Umbilical cord (tissue), 2 donors: ENCODE results near the gene GET4. TPM values are rescaled to one million over a fixed set of nuclear protein-coding genes. Genes with fewer than 3 reads are reported as not detected.

ENCODE experiments used
- DNase-seq: peaks from one replicate; pipeline ENCODE4 v3.0.0-alpha.2; 2015; ENCODE audit warnings: low spot score
- total RNA-seq: library from RNA; depleted of rRNA; stranded (reverse); fragments of >200 nt; gene quantifications from one replicate; pipeline ENCODE4 v1.2.3, GENCODE V29; 2014; ENCODE audit warnings: low replicate concordance; ENCODE audit not compliant: insufficient read depth

GET4 gene
- total RNA-seq, 1 donor from 2014 or later = 16.1 TPM

DNA sequence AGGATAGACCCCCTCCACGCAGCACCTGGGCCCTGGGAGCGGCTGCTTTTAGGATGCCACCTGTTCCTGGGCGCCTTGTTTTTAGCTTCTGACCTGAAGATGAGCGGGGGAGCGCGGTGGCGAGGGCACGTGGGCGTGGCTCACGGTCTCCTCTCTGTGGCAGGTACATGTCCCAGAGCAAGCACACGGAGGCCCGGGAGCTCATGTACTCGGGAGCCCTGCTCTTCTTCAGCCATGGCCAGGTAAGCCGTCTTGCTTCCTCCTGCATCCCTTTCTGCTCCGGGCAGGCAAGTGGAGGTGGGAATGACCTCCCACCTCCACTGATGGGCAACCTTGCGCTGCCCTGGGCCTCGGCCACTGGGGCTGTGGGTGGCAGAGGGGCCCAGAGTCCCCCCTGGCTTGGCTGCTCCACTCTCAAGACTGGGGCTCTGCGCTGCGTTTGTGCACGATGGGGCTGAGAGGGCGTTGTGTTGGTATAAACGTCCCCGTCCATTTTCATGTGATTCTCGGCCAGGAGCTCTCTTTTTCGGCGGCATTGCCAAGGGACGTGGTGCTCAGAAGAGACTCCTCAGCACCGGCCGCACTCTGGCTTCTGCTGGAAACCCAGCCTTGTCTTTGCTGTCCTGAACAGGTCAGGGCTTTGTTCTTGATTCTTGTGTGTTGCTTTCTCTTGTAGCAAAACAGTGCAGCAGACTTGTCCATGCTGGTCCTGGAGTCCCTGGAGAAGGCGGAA, 9.7 kb downstream of the GET4 start:
- no peak for DNase-seq

DNA sequence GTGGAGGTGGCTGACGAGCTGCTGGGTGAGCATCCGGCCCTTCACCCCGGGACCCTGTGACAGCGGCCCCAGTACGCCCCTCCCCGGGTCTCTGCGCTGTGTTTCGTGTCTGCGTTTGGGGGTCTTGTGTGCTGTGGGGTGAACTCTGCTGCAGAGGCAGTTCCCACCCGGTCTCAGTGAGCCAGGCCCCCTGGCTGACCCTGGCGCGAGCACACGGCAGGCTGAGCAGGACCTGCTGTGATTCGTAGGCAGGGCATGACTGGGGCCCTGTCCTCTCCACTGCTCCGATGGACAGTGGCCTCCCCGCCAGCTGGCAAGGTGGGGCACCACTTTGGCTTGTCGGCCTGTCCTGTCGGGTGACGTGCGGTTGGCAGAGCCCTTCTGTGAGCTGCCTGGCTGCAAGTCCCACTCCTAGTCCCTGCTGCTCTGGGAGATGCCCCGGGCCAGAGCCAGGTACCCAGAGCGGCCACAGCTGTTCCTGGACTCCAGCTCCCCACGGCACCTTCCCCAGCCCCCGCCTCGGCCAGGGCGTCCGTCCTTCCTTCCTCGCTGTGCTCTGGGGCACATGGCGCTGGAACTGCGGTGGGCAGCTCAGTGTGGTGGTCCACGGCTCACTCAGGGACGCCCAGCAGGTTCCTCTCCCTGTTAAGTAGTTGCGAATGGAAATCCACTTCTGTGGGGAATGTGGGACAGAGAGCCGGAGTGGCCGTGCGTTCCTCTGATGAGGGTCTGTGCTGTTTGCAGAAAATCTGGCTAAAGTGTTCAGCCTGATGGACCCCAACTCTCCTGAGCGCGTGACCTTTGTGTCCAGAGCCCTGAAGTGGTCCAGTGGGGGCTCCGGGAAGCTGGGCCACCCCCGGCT, 10.5 kb downstream of the GET4 start:
- DNase-seq = no peak

DNA sequence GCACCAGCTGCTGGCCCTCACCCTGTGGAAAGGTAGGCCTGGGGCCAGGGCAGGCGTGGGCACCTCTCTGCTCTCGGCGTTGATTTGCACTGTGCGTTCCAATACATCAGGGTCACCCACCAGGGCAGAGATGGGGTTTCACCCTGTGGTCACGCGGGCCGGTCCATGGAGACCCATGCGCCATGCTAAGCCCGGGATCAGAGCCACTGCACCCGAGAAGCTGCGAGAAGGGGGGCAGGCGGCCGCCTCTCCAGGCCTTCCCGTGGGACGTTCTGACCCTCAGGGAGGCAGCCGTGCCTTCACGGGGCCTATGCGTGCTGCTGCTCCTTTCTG, 11.1 kb downstream of the GET4 start:
- DNase-seq = no peak

DNA sequence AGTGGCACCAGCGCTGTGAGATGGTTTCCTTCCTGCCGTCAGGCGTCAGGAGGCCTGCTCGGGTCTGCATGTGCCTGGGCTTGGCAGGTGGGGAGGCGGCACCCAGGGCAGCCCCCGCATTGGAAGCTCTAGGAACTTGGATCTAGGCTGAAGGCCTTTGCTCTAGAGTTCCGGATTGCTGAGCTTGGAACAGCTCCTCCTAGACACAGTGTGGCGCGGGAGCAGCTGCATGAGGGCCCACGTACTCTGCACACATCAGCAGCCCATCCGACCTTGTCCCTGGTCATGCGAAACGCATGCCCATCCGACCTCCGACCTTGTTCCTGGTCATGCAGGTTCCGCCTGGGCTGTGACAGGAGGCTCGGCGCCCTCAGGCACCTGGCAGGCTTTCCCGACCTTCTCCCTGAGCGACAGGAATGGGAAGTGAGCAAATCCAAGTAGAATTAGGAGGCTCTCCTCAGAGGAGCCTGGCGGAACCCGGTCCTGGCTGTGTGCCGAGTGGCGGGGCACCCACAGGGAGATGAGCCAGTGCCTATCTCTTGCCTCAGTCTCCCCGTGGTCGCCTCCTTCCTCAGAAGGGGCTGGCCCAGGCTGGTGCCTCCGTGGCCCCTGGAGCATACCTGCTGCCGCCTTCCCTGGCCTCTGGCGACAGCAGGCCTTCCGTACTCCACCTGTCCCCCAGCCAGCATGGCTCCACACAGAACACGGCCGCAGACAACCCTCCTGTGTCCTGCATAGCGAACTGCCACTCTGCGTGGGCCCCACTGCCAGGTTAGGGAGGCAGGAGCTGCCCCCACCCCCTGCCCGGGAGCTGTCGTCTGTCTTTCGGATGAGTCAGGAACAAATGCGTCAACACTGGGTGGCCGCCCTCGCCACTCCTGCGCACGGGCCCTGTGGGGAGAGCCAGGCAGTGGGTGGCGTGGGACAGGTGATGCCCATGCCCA, 12.0 kb downstream of the GET4 start:
- no peak for DNase-seq

DNA sequence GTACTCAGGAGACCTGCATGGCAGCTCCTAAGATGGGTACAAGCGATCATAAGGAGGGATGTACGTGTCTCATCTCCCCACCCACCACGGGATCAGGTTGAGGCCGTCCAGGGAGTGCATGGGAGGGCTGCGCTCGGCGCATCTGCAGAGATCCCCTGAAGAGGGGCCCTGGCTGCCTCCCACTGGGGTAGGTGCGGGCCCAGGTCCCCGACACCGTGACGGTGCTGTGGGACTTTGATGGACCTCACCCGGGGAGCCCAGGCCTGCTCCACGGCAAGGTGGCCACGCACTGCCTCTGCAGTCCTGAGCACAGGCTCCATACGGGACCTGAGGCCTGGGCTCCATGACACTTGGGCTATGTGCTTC, 12.7 kb downstream of the GET4 start:
- DNase-seq = no peak

DNA sequence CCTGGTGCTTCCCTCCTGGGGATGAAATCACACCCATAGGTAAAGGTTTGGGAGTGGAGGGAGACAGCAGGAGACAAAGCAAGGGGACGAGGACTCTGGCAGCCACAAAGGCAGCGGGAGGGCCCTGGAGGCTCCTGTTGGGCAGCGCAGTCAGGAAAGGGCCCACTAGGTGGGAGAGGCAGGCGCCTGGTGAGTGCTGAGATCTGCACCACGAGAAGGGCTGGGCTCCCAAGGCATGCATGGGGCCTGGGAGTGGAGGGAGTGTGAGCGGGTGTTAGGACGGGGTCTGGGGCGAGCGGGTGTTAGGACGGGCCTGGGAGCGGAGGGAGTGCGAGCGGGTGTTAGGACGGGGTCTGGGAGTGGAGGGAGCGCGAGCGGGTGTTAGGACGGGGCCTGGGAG, 13.0 kb downstream of the GET4 start:
- DNase-seq = no peak

DNA sequence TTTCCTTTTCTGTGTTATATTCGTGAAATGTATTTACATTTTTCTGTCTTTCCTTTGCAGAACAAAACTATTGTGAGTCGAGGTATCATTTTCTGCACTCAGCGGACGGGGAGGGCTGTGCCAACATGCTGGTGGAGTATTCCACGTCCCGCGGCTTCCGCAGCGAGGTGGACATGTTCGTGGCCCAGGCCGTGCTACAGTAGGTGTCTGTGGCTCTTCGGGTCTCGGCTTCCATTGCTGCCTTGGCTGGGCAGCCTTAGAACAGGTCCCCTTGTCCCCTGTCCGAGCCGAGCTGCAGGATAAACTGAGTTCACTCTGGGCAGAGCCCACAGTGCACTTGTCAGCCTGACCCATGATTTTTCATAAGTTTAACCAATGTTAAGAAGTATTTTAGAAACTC, 14.5 kb downstream of the GET4 start:
- DNase-seq = no peak

DNA sequence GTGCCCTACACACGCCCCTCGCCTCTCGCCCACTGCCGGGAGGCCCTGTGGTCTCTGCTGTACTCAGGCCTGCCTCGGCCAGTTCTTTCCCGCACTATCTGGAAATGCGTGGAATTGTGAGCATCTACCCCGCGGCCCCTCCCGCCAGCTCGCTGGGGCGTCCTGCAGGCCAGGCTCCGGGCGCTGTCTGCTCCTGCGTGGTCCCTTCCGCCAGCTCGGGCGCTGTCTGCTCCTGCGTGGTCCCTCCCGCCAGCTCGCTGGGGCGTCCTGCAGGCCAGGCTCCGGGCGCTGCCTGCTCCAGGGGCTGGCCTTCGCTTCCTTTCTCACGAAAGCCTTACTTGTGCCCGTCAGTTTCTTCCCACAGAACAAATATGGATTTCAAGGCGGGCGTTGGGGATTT, 14.9 kb downstream of the GET4 start:
- no peak for DNase-seq

DNA sequence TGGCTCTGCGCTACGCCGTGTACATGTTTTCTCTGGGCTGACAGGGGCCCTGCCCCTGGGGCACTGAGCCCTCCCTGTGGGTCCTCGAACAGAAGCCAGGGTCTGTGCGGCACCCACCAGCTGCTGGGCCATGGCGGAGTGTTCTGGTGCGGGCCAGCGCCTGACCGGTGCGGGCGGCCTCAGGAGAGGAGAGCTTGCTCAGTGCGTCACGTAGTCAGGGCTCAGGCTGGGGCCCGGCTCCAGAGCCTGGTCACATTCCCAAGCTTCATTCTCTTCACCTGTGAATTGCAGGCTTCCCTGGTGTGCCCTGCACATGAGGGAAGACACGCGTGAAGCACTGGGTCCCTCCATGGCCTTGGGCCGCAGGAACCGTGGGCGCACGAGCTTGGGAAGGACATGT, 15.5 kb downstream of the GET4 start:
- no peak for DNase-seq

DNA sequence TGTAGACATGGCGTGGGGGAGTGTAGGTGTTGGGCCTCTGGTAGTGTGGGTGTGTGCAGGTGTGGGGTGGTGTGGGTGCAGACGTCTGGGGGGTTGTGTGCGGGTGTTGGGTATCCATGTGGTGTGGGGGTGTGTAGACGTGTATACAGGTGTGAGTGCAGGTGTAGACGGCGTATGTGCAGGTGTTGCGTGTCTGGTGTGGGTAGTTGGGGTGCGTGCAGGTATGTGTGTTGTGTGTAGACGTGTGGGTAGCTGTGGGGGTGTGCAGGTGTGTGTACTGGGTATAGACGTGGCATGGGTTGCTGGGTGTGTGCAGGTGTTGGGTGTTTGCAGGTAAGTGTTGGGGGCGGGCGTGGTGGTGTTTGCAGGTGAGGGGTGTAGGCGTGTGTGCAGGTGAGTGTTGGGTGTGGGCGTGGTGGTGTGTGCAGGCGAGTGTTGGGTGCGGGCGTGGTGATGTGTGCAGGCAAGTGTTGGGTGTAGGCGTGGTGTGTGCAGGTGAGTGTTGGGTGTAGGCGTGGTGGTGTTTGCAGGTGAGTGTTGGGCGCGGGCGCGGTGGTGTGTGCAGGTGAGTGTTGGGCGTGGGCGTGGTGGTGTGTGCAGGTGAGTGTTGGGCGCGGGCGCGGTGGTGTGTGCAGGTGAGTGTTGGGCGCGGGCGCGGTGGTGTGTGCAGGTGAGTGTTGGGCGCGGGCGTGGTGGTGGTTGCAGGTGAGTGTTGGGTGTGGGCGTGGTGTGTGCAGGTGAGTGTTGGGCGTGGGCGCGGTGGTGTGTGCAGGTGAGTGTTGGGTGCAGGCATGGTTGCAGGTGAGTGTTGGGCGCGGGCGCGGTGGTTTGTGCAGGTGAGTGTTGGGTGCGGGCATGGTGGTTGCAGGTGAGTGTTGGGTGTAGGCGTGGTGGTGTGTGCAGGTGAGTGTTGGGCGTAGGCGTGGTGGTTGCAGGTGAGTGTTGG, 16.6 kb downstream of the GET4 start:
- DNase-seq = no peak

DNA sequence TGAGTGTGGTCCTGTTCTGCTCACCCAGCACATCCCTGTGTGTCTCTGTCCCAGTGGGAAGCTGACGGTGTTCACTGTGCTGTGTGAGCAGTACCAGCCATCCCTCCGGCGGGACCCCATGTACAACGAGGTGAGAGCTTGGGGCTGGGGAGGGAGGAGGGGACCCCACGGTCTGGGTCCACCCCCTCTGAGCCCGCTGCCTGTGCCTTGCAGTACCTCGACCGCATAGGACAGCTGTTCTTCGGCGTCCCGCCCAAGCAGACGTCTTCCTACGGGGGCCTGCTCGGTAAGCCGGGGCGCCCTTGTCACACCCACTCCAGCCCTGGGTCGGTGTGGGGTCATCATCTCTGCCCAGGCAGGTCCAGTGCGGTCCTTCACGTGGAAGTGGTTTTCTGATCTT, 17.3 kb downstream of the GET4 start:
- DNase-seq = no peak

DNA sequence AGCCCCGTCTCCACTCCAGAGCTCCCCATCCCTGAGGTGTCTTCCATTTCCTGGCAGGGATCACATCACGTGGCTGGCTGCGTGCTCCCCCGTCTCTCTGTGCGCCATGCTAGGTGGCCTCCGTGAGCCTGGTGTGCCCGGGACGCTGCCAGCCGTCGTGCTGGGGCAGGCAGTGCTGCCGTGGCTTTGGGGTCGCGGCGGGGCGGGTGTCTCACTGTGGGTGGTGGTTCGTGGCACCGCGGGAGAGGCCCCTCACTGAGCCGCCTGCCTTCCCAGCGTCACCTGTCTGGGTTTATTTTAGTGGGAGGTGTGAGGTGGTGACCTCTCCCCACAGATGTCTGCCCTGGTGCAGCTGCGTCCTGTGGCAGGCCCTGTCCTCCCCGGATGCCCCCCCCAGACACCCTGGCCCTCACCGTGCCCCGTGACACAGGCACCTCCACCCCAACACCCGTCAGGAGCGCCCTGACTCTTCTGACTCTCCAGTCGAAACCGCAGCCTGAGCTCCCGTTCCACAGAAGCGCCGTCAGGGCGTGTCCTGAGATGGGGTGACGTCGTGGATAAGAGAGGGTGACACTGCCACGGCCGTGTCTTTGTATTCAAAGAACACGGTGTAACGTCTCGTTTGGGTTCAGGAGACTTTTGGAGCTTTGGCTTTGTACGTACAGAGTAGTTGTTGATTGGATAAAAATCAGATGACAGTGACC, 18.0 kb downstream of the GET4 start:
- DNase-seq = no peak

DNA sequence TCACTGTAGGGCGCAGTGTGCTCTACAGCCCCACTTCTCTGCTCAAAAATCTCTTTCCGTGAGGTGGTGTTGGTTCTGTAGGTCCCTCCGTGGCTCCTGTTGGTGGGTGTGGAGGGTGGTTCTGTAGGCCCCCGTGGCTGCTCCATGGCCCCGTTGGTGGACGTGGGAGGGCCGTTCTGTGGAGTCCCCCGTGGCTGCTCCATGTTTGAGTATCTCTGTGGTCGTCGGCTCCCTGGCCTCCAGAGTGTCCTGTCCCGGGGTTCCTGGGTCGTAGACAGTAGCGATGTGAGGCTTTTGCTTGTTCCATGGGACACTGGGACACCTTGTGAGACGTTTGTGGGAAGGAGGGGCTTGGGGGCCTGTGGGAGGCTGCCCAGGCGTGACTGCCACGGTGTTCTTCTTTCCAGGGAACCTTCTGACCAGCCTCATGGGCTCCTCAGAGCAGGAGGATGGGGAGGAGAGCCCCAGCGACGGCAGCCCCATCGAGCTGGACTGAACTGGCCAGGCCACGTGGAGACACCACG, 18.6 kb downstream of the GET4 start:
- DNase-seq = no peak

DNA sequence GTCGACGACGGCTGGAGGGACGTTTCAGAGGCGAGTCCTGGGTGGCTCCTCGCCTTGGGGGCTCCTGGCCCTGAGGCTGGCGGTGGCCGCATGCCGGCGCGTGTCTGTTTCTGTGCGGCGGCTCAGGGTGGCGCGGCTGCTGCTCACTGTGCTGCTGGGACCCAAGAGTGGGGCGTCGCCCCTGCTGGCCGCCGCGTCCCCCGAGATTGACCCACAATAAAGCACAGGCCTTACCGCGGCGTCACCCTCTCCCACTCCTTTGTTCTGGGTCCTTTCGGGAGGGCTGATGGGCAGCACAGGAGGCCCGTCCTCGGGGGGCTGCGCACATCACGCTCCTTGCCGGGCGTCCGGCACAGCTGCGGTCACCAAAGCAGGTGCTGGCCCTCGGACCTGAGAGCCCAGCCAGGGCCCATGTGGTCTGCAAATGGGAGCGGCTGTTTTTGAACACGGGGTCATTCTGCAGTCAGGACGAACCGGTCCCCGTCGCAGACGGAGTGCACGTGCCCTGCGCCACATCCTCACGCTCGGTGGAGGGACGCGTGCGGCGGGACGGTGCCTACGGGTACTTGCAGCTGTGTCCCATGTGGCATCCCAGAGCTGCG, 19.2 kb downstream of the GET4 start:
- no peak for DNase-seq

DNA sequence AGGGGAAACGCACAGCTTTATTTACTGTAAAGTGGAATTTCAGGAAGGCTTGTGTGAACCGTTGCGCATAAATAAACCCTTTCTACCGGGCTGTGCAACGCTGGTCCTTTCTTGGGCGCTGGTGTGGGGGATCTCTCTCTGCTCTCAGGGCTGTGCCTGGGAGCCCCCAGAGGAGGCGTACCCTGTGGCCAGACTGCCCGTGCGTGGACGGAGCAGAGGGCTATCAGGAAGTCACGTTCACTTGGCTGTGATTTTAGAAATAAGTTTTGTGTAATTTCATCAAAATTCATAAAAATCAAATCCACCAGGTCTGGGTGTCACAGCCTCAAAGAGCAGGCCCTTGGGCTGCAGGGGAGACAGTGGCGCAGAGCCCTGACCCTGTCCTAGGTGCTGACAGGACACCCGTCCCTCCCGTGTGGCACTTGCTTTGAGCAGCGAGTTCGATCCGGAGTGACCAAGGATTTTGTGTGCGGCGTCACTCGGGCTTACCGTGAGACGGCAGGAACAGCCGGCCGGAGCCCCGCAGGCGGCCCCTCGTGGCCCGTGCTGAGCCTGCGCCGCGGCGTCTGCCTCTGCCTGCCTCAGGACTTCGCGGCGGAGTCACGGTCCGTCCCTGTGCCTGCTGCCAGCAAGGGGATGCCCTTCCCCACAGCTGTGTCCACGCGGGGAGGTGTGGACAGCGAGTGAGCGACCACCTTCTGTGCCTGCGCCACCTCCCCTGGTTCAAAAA, 20.2 kb downstream of the GET4 start:
- DNase-seq = no peak

DNA sequence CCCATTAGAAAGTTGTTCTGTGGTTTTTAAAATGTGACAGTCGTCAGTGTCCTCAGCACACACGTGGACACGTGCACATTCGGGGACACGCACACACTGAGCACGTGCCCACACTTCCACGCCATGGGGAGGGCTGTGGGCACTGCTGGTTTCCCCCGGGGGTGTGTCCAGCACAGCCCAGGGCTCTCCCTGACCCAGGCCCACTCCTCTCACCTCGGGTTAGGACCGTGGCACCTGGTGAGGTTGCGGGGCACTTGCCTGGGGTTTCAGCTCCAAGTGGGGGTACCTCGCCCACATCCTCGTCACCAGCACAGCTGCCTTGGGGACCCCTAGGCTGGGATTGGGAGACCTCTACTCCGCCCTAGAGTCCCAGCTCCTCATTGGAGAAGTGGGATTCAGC, 20.7 kb downstream of the GET4 start:
- DNase-seq = no peak

DNA sequence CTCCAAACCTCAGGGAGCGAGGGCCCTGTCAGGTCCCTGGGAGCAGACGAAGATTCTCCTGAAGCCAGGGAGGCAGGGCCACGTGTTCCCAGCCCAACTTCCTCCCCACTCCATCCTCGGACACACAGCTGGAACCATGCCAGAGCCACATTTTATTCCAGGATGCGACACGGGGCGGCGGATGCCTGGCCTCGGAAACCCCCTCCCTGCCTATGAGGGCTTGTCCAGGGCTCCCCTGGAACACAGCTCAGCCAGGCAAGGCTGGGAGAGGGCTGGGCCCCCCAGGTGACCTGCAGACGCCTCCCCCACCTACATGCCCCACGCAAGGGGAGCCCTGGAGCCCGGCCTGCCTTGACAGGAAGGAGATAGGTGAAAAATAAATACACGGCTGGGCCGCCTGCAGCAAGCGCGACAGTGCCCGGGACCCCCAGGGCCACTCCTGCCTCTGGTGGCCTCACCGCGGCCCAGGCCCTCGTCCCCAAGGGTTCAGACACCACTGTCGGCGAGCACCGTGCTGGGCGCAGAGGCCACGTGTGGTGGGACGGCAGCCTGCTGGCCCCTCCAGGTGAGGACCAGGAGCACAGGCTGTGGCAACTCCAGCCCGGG, 21.5 kb downstream of the GET4 start:
- DNase-seq = no peak

DNA sequence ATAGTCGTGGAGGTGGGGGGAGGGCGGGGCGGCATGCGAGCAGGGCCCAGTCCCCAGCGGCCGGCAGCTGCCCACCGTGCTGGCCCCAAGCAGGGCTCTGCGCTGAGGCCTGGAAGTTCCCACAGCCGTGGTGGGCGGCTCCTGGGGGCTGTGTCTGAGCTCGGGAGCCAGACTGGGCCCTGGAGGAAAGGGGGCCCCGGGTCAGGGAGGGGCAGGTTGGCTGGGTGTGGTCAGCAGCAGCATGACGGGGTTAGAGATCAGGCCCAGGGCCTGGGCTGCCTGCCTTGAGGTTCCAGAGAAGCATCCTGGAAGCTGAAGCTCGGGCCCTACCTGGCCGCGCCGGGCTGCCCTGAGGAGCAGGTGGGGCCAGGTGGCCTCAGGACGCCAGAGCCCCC, 22.1 kb downstream of the GET4 start:
- no peak for DNase-seq
